HEK293 (cell line): ENCODE measurements around the gene RBM10.
A peak's percentile ranks its signal among the peaks of the same experiment; 100 is the strongest.

Experiments used
- CTCF ChIA-PET: fragments of 350-600 bp; formaldehyde crosslinking; extraction: SDS; loops from one replicate; lab custom pipeline; 2021; ENCODE audit warnings: antibody characterized with exemption; lab: Yijun Ruan, JAX
- POLR2A ChIA-PET: fragments of 300-600 bp; formaldehyde crosslinking; extraction: SDS; loops from one replicate; lab custom pipeline; 2020; ENCODE audit warnings: antibody characterized with exemption, inconsistent platforms; lab: Yijun Ruan, JAX
- H3K27ac ChIP-seq: fragments of 200-500 bp; sonication (Bioruptor generic); 2 replicates; pipeline ENCODE4 v1.5.1; 2014; ENCODE audit warnings: low read depth, low read length, control low read depth, inconsistent platforms; ENCODE audit errors: extremely low read depth
- H3K36me3 ChIP-seq, 2 experiments: fragments of 200-500 bp in 1 of 2; sonication (Bioruptor generic) in 1 of 2; 1 replicate in 1 of 2; 2 replicates in 1 of 2; pipeline ENCODE4 v1.5.1; 2014 to 2017; ENCODE audit warnings: inconsistent platforms in 2 of 2, low read length in 2 of 2; ENCODE audit not compliant: control insufficient read depth in 2 of 2, insufficient read depth in 1 of 2
- H3K4me1 ChIP-seq: fragments of 200-500 bp; sonication (Bioruptor generic); 2 replicates; pipeline ENCODE4 v1.5.1; 2014; ENCODE audit warnings: mild to moderate bottlenecking, low read length, inconsistent platforms; ENCODE audit not compliant: control insufficient read depth, insufficient read depth
- H3K4me3 ChIP-seq: 2 replicates; pipeline ENCODE4 v1.5.1; 2011; ENCODE audit warnings: low read depth, mild to moderate bottlenecking, control low read depth, low read length, moderate library complexity
- H3K9me3 ChIP-seq: fragments of 200-500 bp; sonication (Bioruptor generic); 2 replicates; pipeline ENCODE4 v1.5.1; 2014; ENCODE audit warnings: low read depth, low read length, inconsistent platforms; ENCODE audit not compliant: control insufficient read depth, insufficient read depth
- EGR2 ChIP-seq: fragments of 450-650 bp; formaldehyde crosslinking; IDR thresholded peaks from 2 replicates; pipeline ENCODE4 v1.5.1; 2016; ENCODE audit warnings: low read depth, missing biosample characterization, missing genetic modification characterization
- GLIS1 ChIP-seq: fragments of 450-650 bp; formaldehyde crosslinking; IDR thresholded peaks from 2 replicates; pipeline ENCODE4 v1.5.1; 2016; ENCODE audit warnings: missing biosample characterization, missing genetic modification characterization
- HIC1 ChIP-seq: fragments of 450-650 bp; formaldehyde crosslinking; IDR thresholded peaks from 2 replicates; pipeline ENCODE4 v1.5.1; 2016; ENCODE audit warnings: missing biosample characterization, missing genetic modification characterization
- HOXA7 ChIP-seq: sonication (generic); formaldehyde crosslinking; IDR thresholded peaks from 2 replicates; pipeline ENCODE4 v1.8.1; 2022; ENCODE audit warnings: missing genetic modification reagents, borderline replicate concordance
- HOXC10 ChIP-seq: sonication (generic); formaldehyde crosslinking; IDR thresholded peaks from 2 replicates; pipeline ENCODE4 v1.8.1; 2023; ENCODE audit warnings: mild to moderate bottlenecking, missing genetic modification reagents
- SCRT1 ChIP-seq: fragments of 450-650 bp; formaldehyde crosslinking; IDR thresholded peaks from 2 replicates; pipeline ENCODE4 v1.5.1; 2016; ENCODE audit warnings: missing biosample characterization, missing genetic modification characterization, borderline replicate concordance
- ZFHX2 ChIP-seq: fragments of 450-650 bp; formaldehyde crosslinking; conservative IDR thresholded peaks from 2 replicates; pipeline ENCODE4 v1.5.1; 2016; ENCODE audit warnings: missing biosample characterization, missing genetic modification characterization
- ZNF132 ChIP-seq: fragments of 450-650 bp; formaldehyde crosslinking; IDR thresholded peaks from 2 replicates; pipeline ENCODE4 v1.5.1; 2017; ENCODE audit warnings: missing biosample characterization, missing genetic modification characterization, borderline replicate concordance
- ZNF146 ChIP-seq: fragments of 450-650 bp; formaldehyde crosslinking; IDR thresholded peaks from 2 replicates; pipeline ENCODE4 v1.5.1; 2016; ENCODE audit warnings: missing biosample characterization, missing genetic modification characterization
- ZNF202 ChIP-seq: fragments of 450-650 bp; formaldehyde crosslinking; IDR thresholded peaks from 2 replicates; pipeline ENCODE4 v1.5.1; 2016; ENCODE audit warnings: missing biosample characterization, missing genetic modification characterization, borderline replicate concordance
- ZNF23 ChIP-seq: fragments of 450-650 bp; formaldehyde crosslinking; IDR thresholded peaks from 2 replicates; pipeline ENCODE4 v1.5.1; 2016; ENCODE audit warnings: missing biosample characterization, missing genetic modification characterization, borderline replicate concordance
- ZNF266 ChIP-seq: fragments of 450-650 bp; formaldehyde crosslinking; IDR thresholded peaks from 2 replicates; pipeline ENCODE4 v1.5.1; 2016; ENCODE audit warnings: missing biosample characterization, missing genetic modification characterization, low read depth
- ZNF544 ChIP-seq: fragments of 450-650 bp; formaldehyde crosslinking; IDR thresholded peaks from 2 replicates; pipeline ENCODE4 v1.5.0; 2017; ENCODE audit warnings: missing biosample characterization, missing genetic modification characterization
- ZNF558 ChIP-seq: fragments of 450-650 bp; formaldehyde crosslinking; IDR thresholded peaks from 2 replicates; pipeline ENCODE4 v1.5.1; 2016; ENCODE audit warnings: missing biosample characterization, missing genetic modification characterization
- ZNF624 ChIP-seq: fragments of 450-650 bp; formaldehyde crosslinking; IDR thresholded peaks from 2 replicates; pipeline ENCODE4 v1.5.1; 2017; ENCODE audit warnings: missing biosample characterization, missing genetic modification characterization
- ZNF830 ChIP-seq: fragments of 450-650 bp; IDR thresholded peaks from 2 replicates; pipeline ENCODE4 v1.5.0; 2018; ENCODE audit warnings: missing biosample characterization, missing genetic modification characterization, low read depth, mild to moderate bottlenecking, moderate library complexity
- ZNF843 ChIP-seq: fragments of 450-650 bp; formaldehyde crosslinking; IDR thresholded peaks from 2 replicates; pipeline ENCODE4 v1.5.1; 2016; ENCODE audit warnings: missing biosample characterization, missing genetic modification characterization
- TF ChIP-seq, protein P1 (sequence below): fragments of 450-650 bp; formaldehyde crosslinking; conservative IDR thresholded peaks from 2 replicates; pipeline ENCODE4 v1.5.1; 2016; ENCODE audit warnings: low read depth, missing biosample characterization, missing genetic modification characterization
- TF ChIP-seq, protein P2 (sequence below): fragments of 450-650 bp; formaldehyde crosslinking; IDR thresholded peaks from 2 replicates; pipeline ENCODE4 v1.5.1; 2016; ENCODE audit warnings: missing biosample characterization, missing genetic modification characterization

RBM10 gene

DNA sequence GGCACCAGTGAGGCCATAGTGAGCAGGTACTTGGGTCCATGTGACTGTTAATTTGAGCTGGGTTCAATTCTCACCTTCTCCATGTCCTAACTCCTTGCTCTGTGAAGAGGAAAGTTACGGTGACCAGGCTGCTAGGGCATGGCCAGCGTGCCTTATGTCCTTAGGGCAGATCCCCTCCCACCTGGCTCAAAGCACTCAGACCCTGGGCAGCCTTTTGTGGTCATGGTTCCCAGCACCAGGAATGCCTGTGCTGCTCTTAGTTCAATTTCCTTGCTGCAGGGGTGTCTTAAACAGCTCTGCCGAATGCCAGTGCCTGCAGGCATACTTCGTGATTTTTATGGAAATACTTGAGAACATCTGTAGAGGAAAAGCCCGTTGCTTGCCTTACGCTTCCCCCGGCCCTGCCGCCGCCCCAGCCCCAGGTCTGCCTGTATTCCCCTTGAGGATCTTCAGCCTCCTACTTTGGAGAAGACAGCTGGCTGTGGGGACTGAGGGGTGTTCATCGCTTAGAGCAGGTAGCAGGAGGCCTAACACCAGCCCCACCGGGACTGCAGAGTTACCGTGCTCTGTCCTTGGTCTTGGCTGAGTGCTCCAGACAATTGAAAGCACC, 70.4 kb downstream of the RBM10 start (continued):
- no peak for TF ChIP-seq HIC1
- no peak for TF ChIP-seq ZNF132 (tag by site-specific recombination)
- no peak for TF ChIP-seq ZNF544 (tag by site-specific recombination)
- TF ChIP-seq GLIS1 (tag by site-specific recombination), result no peak
- TF ChIP-seq ZNF843 (tag by site-specific recombination), result no peak
- no peak for TF ChIP-seq ZNF266 (tag by site-specific recombination)
- no peak for TF ChIP-seq SCRT1 (tag by site-specific recombination)

GRCh38 chrX:47216393-47216925, 71.4 kb downstream of the RBM10 start:
- 0 out of 2 replicates have a peak overlapping the region, but pooled peaks have one; percentile 63 for H3K27ac ChIP-seq
- POLR2A ChIA-PET, result interaction anchor here (1.1 to 2.3 kb wide), 2 partner anchors 15 to 17 kb away, joined by 3 to 6 read pairs; partner anchors contain the start of gene USP11

More at GRCh38 chrX:47216393-47216925, 71.4 kb downstream of the RBM10 start:
- CTCF ChIA-PET, result interaction anchor here (0.6 kb wide), 1 partner anchor 1323 kb away, joined by 4 read pairs; the partner anchor contains the start of gene TBC1D25
- Histone ChIP-seq H3K4me1 (peaks cover 11% of the 10 kb centered on the region; the same call in 1 of the 2 replicates), H3K36me3 (peaks cover 50 to 75% of the 10 kb centered on the region in 2 experiments), H3K4me3 (no peak overlapping the region), H3K9me3 (no peaks in the 10 kb centered on the region)
- TF ChIP-seq EGR2 (tag by site-specific recombination), result no peak
- TF ChIP-seq HOXC10, result no peak
- TF ChIP-seq ZFHX2 (tag by site-specific recombination), result no peak
- TF ChIP-seq ZNF23 (tag by site-specific recombination), result no peak
- no peak for TF ChIP-seq ZNF558 (tag by site-specific recombination)
- no peak for TF ChIP-seq HOXA7 (CRISPR knock-in tag)
- TF ChIP-seq, protein P1, sequence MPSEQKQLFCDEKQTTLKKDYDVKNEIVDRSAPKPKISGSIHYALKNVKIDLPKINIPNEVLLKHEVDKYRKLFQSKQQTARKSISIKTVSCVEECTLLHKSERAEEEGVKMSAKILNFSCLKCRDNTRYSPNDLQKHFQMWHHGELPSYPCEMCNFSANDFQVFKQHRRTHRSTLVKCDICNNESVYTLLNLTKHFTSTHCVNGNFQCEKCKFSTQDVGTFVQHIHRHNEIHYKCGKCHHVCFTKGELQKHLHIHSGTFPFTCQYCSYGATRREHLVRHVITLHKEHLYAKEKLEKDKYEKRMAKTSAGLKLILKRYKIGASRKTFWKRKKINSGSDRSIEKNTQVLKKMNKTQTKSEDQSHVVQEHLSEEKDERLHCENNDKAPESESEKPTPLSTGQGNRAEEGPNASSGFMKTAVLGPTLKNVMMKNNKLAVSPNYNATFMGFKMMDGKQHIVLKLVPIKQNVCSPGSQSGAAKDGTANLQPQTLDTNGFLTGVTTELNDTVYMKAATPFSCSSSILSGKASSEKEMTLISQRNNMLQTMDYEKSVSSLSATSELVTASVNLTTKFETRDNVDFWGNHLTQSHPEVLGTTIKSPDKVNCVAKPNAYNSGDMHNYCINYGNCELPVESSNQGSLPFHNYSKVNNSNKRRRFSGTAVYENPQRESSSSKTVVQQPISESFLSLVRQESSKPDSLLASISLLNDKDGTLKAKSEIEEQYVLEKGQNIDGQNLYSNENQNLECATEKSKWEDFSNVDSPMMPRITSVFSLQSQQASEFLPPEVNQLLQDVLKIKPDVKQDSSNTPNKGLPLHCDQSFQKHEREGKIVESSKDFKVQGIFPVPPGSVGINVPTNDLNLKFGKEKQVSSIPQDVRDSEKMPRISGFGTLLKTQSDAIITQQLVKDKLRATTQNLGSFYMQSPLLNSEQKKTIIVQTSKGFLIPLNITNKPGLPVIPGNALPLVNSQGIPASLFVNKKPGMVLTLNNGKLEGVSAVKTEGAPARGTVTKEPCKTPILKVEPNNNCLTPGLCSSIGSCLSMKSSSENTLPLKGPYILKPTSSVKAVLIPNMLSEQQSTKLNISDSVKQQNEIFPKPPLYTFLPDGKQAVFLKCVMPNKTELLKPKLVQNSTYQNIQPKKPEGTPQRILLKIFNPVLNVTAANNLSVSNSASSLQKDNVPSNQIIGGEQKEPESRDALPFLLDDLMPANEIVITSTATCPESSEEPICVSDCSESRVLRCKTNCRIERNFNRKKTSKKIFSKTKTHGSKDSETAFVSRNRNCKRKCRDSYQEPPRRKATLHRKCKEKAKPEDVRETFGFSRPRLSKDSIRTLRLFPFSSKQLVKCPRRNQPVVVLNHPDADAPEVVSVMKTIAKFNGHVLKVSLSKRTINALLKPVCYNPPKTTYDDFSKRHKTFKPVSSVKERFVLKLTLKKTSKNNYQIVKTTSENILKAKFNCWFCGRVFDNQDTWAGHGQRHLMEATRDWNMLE (tag by site-specific recombination), result no peak
- no peak for TF ChIP-seq ZNF624
- TF ChIP-seq, protein P2, sequence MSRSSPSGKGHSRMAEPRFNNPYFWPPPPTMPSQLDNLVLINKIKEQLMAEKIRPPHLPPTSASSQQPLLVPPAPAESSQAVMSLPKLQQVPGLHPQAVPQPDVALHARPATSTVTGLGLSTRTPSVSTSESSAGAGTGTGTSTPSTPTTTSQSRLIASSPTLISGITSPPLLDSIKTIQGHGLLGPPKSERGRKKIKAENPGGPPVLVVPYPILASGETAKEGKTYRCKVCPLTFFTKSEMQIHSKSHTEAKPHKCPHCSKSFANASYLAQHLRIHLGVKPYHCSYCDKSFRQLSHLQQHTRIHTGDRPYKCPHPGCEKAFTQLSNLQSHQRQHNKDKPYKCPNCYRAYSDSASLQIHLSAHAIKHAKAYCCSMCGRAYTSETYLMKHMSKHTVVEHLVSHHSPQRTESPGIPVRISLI (tag by site-specific recombination), result no peak
- TF ChIP-seq ZNF146 (tag by site-specific recombination), result no peak
- no peak for TF ChIP-seq ZNF202 (tag by site-specific recombination)
- no peak for TF ChIP-seq ZNF830
